Measurements from ENCODE around the gene PRX. TPM values are rescaled to one million over a fixed set of nuclear protein-coding genes. Genes with fewer than 3 reads are reported as not detected.

Gene PRX
- total and polyA plus RNA-seq, 9 of the 15 experiments (the other 6 are each of a cell fraction or from before 2014, with no cell fraction given): 0.65 to 3.5 (median 1.7) TPM; not detected in 2

- TF ChIP-seq NONO (IDR thresholded peaks at IDR 0.05; ENCODE audit: low read depth in 2 of 2, low read length in 1 of 2) (peak in 1 of 2 experiments; percentile 58; a peak in 1 of 4 replicates), CCAR2 (IDR thresholded peaks at IDR 0.05; ENCODE audit: low read depth, low read length) (no peak), OTX1 (CRISPR knock-in tag; IDR thresholded peaks at IDR 0.05) (0 out of 2 replicates have a peak, but pooled peaks have one; percentile 6), RFX1 (IDR thresholded peaks at IDR 0.05) (no peak), TCF3 (CRISPR knock-in tag; IDR thresholded peaks at IDR 0.05) (no peak; the same call in none of the 2 replicates), SMARCB1 (IDR thresholded peaks at IDR 0.05; ENCODE audit: insufficient read length, low read depth) (no peak), USF2 (CRISPR knock-in tag; IDR thresholded peaks at IDR 0.05) (no peak), E4F1 (CRISPR knock-in tag; IDR thresholded peaks at IDR 0.05; ENCODE audit: borderline replicate concordance) (no peak), REST (IDR thresholded peaks at IDR 0.05; ENCODE audit: borderline replicate concordance) (peak; percentile 5; the same call in 1 of the 2 replicates), REST (CRISPR knock-in tag; IDR thresholded peaks at IDR 0.05; ENCODE audit: low read depth) (no peak), JUN (IDR thresholded peaks at IDR 0.05; ENCODE audit: borderline replicate concordance, low read depth, low read length) (no peak), JUN (CRISPR knock-in tag; IDR thresholded peaks at IDR 0.05; ENCODE audit: borderline replicate concordance) (no peak), HOMEZ (CRISPR knock-in tag; IDR thresholded peaks at IDR 0.05) (no peak), ZNF133 (CRISPR knock-in tag; IDR thresholded peaks at IDR 0.05) (no peak)
Observed at GRCh38 chr19:40443131-40443999, 30.2 kb upstream of the PRX start (continued).
